22Rv1 (cell line): ENCODE measurements around the gene AKAP9.
"Not testable (repeated sequence)": the region's sequence is repeated elsewhere in the genome, so short reads cannot be mapped to it uniquely, and the experiment has no call there.

Source experiments
- H3K27ac ChIP-seq: fragments of 450-650 bp; 2 replicates; pipeline ENCODE4 v1.5.1; 2017
- CTCF ChIP-seq: fragments of 450-650 bp; IDR thresholded peaks from 2 replicates; pipeline ENCODE4 v1.5.1; 2017; ENCODE audit warnings: mild to moderate bottlenecking
- ZFX ChIP-seq: fragments of 450-650 bp; IDR thresholded peaks from 2 replicates; pipeline ENCODE4 v1.6.1; 2017; ENCODE audit warnings: antibody characterized with exemption, borderline replicate concordance

Gene AKAP9

GRCh38 chr7:91922857-91923256 is 17.8 kb upstream of the AKAP9 start:
- no peak overlapping the region for H3K27ac ChIP-seq
- no peak for TF ChIP-seq ZFX

- no peak for TF ChIP-seq ZFX
- TF ChIP-seq CTCF, result no peak
- H3K27ac ChIP-seq, result no peak overlapping the region
These were observed 12.8 kb upstream of the AKAP9 start for GRCh38 chr7:91927912-91928311.

GRCh38 chr7:91929463-91929862 is 11.2 kb upstream of the AKAP9 start:
- H3K27ac ChIP-seq, result no peak overlapping the region
- TF ChIP-seq CTCF (no peak), ZFX (no peak)

- TF ChIP-seq CTCF (no peak), ZFX (no peak)
- peak overlapping the region; percentile 87 for H3K27ac ChIP-seq
These were observed 491 bp upstream of the AKAP9 start for GRCh38 chr7:91940171-91940570.

- peak overlapping the region; percentile 87 for H3K27ac ChIP-seq
- TF ChIP-seq CTCF (no peak), ZFX (no peak)
These were observed 788 bp downstream of the AKAP9 start for GRCh38 chr7:91941450-91941849.

- TF ChIP-seq ZFX (no peak), CTCF (no peak)
- H3K27ac ChIP-seq, result peak overlapping the region; percentile 87; the same call in 1 of the 2 replicates
These were observed 1.6 kb downstream of the AKAP9 start for GRCh38 chr7:91942312-91942711.

- not testable (repeated sequence) for H3K27ac ChIP-seq
These were observed 4.3 kb downstream of the AKAP9 start for GRCh38 chr7:91944970-91945369.

- TF ChIP-seq CTCF, result 0 out of 2 replicates have a peak, but pooled peaks have one; percentile 4
- no peak for TF ChIP-seq ZFX
- no peak overlapping the region for H3K27ac ChIP-seq
These were observed 4.8 kb downstream of the AKAP9 start for GRCh38 chr7:91945476-91945875.

- no peak overlapping the region for H3K27ac ChIP-seq
- no peak for TF ChIP-seq ZFX
- TF ChIP-seq CTCF, result no peak
These were observed 5.9 kb downstream of the AKAP9 start for GRCh38 chr7:91946549-91946948.
